DOHH2 (cell line): ENCODE results near the gene DCAF5.

Experiments used
- H3F3A ChIP-seq: fragments of 200-600 bp; sonication (generic), shearing (Covaris generic); 2 replicates; pipeline ENCODE4 v1.6.0; 2016; ENCODE audit warnings: antibody characterized with exemption, mild to moderate bottlenecking; ENCODE audit not compliant: control insufficient read depth, insufficient read depth
- H3K27ac ChIP-seq: fragments of 200-600 bp; sonication (generic); 2 replicates; pipeline ENCODE4 v1.5.1; 2014; ENCODE audit warnings: low read depth, mild to moderate bottlenecking, low read length, moderate library complexity
- H3K27me3 ChIP-seq: fragments of 200-600 bp; sonication (generic); 2 replicates; pipeline ENCODE4 v1.6.1; 2014; ENCODE audit warnings: mild to moderate bottlenecking, low read length, mixed read lengths; ENCODE audit not compliant: control insufficient read depth
- H3K36me3 ChIP-seq: fragments of 200-600 bp; sonication (generic); 2 replicates; pipeline ENCODE4 v1.6.1; 2014; ENCODE audit warnings: mild to moderate bottlenecking, low read length, moderate library complexity, mixed read lengths; ENCODE audit not compliant: control insufficient read depth
- H3K4me1 ChIP-seq: fragments of 200-600 bp; sonication (generic); 2 replicates; pipeline ENCODE4 v1.6.1; 2014; ENCODE audit warnings: mild to moderate bottlenecking, low read length, mixed read lengths; ENCODE audit not compliant: control insufficient read depth
- H3K4me2 ChIP-seq: fragments of 200-600 bp; sonication (generic); 2 replicates; pipeline ENCODE4 v1.6.0; 2014; ENCODE audit warnings: mild to moderate bottlenecking, low read length, moderate library complexity
- H3K4me3 ChIP-seq: fragments of 200-600 bp; sonication (generic); 2 replicates; pipeline ENCODE4 v1.5.1; 2014; ENCODE audit warnings: mild to moderate bottlenecking, low read length, mixed read lengths
- H3K79me2 ChIP-seq: fragments of 200-600 bp; sonication (generic); 2 replicates; pipeline ENCODE4 v1.6.1; 2014; ENCODE audit warnings: mild to moderate bottlenecking, low read length, mixed read lengths; ENCODE audit not compliant: control insufficient read depth
- H3K9me2 ChIP-seq: fragments of 200-600 bp; sonication (generic); replicated peaks from 2 replicates; pipeline ENCODE4 v1.6.1; 2014; ENCODE audit warnings: mild to moderate bottlenecking, low read length, mixed read lengths; ENCODE audit not compliant: control insufficient read depth
- H3K9me3 ChIP-seq: fragments of 200-600 bp; sonication (generic); 2 replicates; pipeline ENCODE4 v1.6.1; 2014; ENCODE audit warnings: antibody characterized with exemption, low read length, mixed read lengths; ENCODE audit not compliant: control insufficient read depth, insufficient read depth
- H4K20me1 ChIP-seq: fragments of 200-600 bp; sonication (generic); 2 replicates; pipeline ENCODE4 v1.6.0; 2014; ENCODE audit warnings: low read depth, mild to moderate bottlenecking, antibody characterized with exemption, low read length, moderate library complexity; ENCODE audit not compliant: control insufficient read depth, insufficient read depth
- EZH2phosphoT487 ChIP-seq: fragments of 200-600 bp; sonication (generic); IDR thresholded peaks from 2 replicates; pipeline ENCODE4 v1.6.1; 2017; ENCODE audit warnings: borderline replicate concordance, mild to moderate bottlenecking, antibody characterized with exemption, low read length, moderate library complexity, mixed read lengths
- TF ChIP-seq, protein P1 (sequence below): fragments of 200-600 bp; sonication (generic); IDR thresholded peaks from one replicate; pipeline ENCODE4 v1.5.1; 2014; ENCODE audit warnings: antibody characterized with exemption, mild to moderate bottlenecking, low read depth, low read length; ENCODE audit not compliant: poor library complexity, severe bottlenecking

Gene DCAF5

DNA sequence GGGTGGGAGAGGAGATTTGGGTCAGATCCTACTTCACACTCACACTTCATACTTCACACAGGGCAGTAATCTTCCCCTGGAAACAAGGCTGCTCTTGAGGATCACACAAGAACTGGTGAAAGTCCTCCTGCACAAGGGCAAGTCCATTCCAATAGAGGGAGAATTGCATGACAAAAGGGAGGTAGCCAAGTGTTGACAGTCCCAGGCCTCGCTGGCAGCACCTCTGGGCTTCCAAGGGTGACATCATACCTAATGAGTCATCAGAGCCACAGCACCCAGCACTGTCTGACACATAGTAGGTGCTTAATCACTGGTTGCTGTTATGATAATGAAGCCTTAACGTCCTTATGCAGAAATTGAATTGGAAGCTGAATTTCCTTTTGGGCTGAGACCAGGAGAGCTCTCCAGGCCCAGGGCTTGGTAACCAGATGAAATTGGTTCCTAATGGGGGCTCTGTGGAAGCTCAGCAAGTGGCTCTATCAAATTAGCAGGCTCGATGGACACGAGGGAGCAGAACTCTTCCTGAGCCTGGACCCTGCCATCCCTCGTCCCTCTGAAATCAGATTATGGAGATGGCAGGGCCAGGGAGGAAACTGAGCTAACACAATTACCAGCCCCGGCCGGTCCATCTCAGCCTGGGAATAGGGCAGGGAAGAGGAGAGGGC lies 115.0 kb downstream of the DCAF5 start:
- no peak overlapping the region for H3K4me2 ChIP-seq
- H3K4me3 ChIP-seq, result no peak overlapping the region
- no peak for TF ChIP-seq EZH2phosphoT487
- TF ChIP-seq, protein P1, sequence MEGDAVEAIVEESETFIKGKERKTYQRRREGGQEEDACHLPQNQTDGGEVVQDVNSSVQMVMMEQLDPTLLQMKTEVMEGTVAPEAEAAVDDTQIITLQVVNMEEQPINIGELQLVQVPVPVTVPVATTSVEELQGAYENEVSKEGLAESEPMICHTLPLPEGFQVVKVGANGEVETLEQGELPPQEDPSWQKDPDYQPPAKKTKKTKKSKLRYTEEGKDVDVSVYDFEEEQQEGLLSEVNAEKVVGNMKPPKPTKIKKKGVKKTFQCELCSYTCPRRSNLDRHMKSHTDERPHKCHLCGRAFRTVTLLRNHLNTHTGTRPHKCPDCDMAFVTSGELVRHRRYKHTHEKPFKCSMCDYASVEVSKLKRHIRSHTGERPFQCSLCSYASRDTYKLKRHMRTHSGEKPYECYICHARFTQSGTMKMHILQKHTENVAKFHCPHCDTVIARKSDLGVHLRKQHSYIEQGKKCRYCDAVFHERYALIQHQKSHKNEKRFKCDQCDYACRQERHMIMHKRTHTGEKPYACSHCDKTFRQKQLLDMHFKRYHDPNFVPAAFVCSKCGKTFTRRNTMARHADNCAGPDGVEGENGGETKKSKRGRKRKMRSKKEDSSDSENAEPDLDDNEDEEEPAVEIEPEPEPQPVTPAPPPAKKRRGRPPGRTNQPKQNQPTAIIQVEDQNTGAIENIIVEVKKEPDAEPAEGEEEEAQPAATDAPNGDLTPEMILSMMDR, result no peak

DNA sequence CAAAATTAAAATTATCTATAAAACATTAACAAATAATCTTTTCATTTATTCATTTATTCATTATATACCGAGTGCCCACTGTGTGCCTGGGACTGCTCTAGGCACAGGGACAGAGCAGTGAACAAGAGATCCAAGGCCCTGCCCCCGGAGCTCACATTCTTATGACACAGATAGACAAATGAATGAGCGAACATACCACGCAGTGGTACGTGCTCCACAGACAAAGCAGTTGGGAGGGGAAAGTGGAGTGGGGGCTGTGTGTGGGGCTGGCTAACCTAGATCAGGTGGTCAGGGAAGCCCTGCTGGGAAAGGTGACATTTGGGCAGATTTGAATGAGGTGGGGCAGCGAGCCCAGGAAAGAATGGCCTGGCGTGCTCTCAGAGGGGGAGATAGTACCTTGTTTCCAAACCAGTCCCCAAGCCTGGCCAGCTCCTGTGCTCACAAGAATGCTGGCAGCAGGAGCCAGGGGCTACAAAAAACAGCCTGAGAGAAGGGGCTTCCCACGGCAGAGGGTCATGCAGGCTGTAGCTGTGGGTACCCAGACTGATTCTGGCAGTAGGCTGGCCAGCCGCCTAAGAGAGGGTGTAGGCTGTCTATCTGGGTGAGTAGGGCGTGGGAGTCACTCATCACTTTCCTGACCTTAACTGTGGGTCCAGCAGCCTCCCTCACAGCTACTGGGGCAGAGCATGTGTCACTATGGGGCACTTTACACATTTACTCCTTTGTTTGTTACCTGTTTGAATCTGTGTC lies 116.0 kb downstream of the DCAF5 start:
- Histone ChIP-seq H3K4me2 (no peak overlapping the region), H3K36me3 (no peaks in the 10 kb centered on the region), H3K9me3 (no peaks in the 10 kb centered on the region), H3K27me3 (peaks cover 19% of the 10 kb centered on the region; the same call in 1 of the 2 replicates), H4K20me1 (no peaks in the 10 kb centered on the region), H3K4me3 (no peak overlapping the region), H3F3A (no peaks in the 10 kb centered on the region), H3K79me2 (no peaks in the 10 kb centered on the region), H3K4me1 (no peaks in the 10 kb centered on the region), H3K9me2 (no peaks in the 10 kb centered on the region), H3K27ac (no peak overlapping the region)
- TF ChIP-seq EZH2phosphoT487, result no peak
- TF ChIP-seq, protein P1, result no peak

More for the DNA sequence above, 115.0 kb downstream of the DCAF5 start:
- Histone ChIP-seq H4K20me1 (no peaks in the 10 kb centered on the region), H3K9me3 (no peaks in the 10 kb centered on the region), H3K27me3 (peaks cover 29% of the 10 kb centered on the region), H3K9me2 (no peaks in the 10 kb centered on the region), H3K4me1 (no peaks in the 10 kb centered on the region), H3K36me3 (no peaks in the 10 kb centered on the region), H3K27ac (no peak overlapping the region), H3F3A (no peaks in the 10 kb centered on the region), H3K79me2 (no peaks in the 10 kb centered on the region)

DNA sequence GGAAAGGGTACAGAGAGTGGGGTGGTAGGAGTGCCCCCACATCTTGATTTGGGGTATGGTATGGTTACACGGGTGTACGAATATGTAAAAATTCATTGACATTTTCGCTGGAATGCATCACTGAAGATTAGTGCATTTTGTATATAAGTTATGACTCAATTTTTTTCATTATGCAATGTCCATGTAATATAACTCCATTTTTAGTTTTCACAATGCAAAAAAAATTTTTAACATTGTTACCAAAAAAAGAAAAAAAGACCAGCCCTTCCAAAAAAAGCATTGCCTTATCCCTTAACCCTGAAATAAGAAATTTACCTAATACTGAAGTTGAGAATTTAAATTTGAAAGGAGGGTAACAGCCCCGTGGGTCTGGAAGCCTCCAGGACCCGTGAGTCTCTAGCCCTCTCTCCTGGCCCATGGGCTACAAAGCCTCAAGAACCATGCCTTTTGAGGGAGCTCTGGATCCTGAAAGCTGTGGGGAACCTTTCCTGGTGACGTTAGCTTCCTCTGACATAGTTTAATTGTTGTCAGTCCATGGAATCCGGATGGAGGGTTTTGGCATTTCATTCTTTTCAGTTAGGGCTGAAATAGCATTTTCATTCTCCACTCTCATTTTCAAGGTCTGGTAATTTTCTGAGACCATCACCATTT lies 118.2 kb downstream of the DCAF5 start:
- Histone ChIP-seq H3K27ac (no peak overlapping the region), H3K4me1 (no peaks in the 10 kb centered on the region), H3K4me2 (no peak overlapping the region), H3K36me3 (no peaks in the 10 kb centered on the region), H3K79me2 (no peaks in the 10 kb centered on the region), H3K9me2 (no peaks in the 10 kb centered on the region), H3K9me3 (no peaks in the 10 kb centered on the region), H4K20me1 (no peaks in the 10 kb centered on the region), H3K4me3 (no peak overlapping the region), H3K27me3 (peaks cover 11% of the 10 kb centered on the region; the same call in 1 of the 2 replicates), H3F3A (no peaks in the 10 kb centered on the region)
- no peak for TF ChIP-seq EZH2phosphoT487
